HG03095 (cell line): ENCODE results near the gene FNIP1.
"Not testable (repeated sequence)": the region's sequence is repeated elsewhere in the genome, so short reads cannot be mapped to it uniquely, and the experiment has no call there.

ENCODE experiments used
- ATAC-seq: cut with Tn5 transposase; IDR thresholded peaks from one replicate; pipeline ENCODE4 v1.9.1; 2021; ENCODE audit warnings: moderate library complexity; ENCODE audit not compliant: unreplicated experiment

Gene FNIP1

GRCh38 chr5:131610198-131611063 lies 186.4 kb downstream of the FNIP1 start:
- ATAC-seq, result no peak

GRCh38 chr5:131609774-131610173 lies 187.0 kb downstream of the FNIP1 start:
- ATAC-seq, result no peak

- no peak for ATAC-seq
Measured at GRCh38 chr5:131608597-131608996, 188.2 kb downstream of the FNIP1 start.

GRCh38 chr5:131607903-131608540 lies 188.8 kb downstream of the FNIP1 start:
- ATAC-seq, result no peak

GRCh38 chr5:131607418-131607817 lies 189.4 kb downstream of the FNIP1 start:
- no peak for ATAC-seq

- ATAC-seq, result no peak
Measured at GRCh38 chr5:131605086-131605485, 191.7 kb downstream of the FNIP1 start.

- no peak for ATAC-seq
Measured at GRCh38 chr5:131595088-131596033, 201.5 kb downstream of the FNIP1 start.

- no peak for ATAC-seq
Measured at GRCh38 chr5:131593921-131594320, 202.9 kb downstream of the FNIP1 start.

- not testable (repeated sequence) for ATAC-seq
Measured at GRCh38 chr5:131593436-131593835, 203.4 kb downstream of the FNIP1 start.
